GM18520 (cell line): Measurements from ENCODE around the gene GJB5.
"Not testable (repeated sequence)": the region's sequence is repeated elsewhere in the genome, so short reads cannot be mapped to it uniquely, and the experiment has no call there.

ENCODE experiments used
- ATAC-seq: cut with Tn5 transposase; IDR thresholded peaks from one replicate; pipeline ENCODE4 v1.9.1; 2021; ENCODE audit not compliant: unreplicated experiment

Gene GJB5

GRCh38 chr1:34754964-34755637 lies at the start of gene GJB5:
TSS of gene GJB5 (plus strand) at chr1:34755047. CDS start at chr1:34757331, 2,284 bp downstream.
- ATAC-seq, result no peak

- no peak for ATAC-seq
Observed at GRCh38 chr1:34705077-34705476, 49.8 kb upstream of the GJB5 start.

- ATAC-seq, result no peak
Observed at GRCh38 chr1:34708106-34708505, 46.7 kb upstream of the GJB5 start.

GRCh38 chr1:34709547-34709946 lies 45.3 kb upstream of the GJB5 start:
- no peak for ATAC-seq

- ATAC-seq, result no peak
Observed at GRCh38 chr1:34710812-34711211, 44.0 kb upstream of the GJB5 start.

GRCh38 chr1:34711485-34711884 lies 43.4 kb upstream of the GJB5 start:
- no peak for ATAC-seq

GRCh38 chr1:34712007-34712688 lies 42.7 kb upstream of the GJB5 start:
- no peak for ATAC-seq

- no peak for ATAC-seq
Observed at GRCh38 chr1:34713443-34713842, 41.4 kb upstream of the GJB5 start.

- ATAC-seq, result no peak
Observed at GRCh38 chr1:34714386-34714785, 40.5 kb upstream of the GJB5 start.

- no peak for ATAC-seq
Observed at GRCh38 chr1:34715139-34715538, 39.7 kb upstream of the GJB5 start.

GRCh38 chr1:34721241-34721640 lies 33.6 kb upstream of the GJB5 start:
- no peak for ATAC-seq

- ATAC-seq, result no peak
Observed at GRCh38 chr1:34721646-34722355, 33.0 kb upstream of the GJB5 start.

- no peak for ATAC-seq
Observed at GRCh38 chr1:34726861-34727260, 28.0 kb upstream of the GJB5 start.

GRCh38 chr1:34730485-34730884 lies 24.4 kb upstream of the GJB5 start:
- no peak for ATAC-seq

GRCh38 chr1:34732831-34733230 lies 22.0 kb upstream of the GJB5 start:
- not testable (repeated sequence) for ATAC-seq

- no peak for ATAC-seq
Observed at GRCh38 chr1:34736692-34737091, 18.2 kb upstream of the GJB5 start.

- ATAC-seq, result not testable (repeated sequence)
Observed at GRCh38 chr1:34737236-34737635, 17.6 kb upstream of the GJB5 start.

- no peak for ATAC-seq
Observed at GRCh38 chr1:34739613-34740012, 15.2 kb upstream of the GJB5 start.

- no peak for ATAC-seq
Observed at GRCh38 chr1:34740161-34740868, 14.5 kb upstream of the GJB5 start.

- no peak for ATAC-seq
Observed at GRCh38 chr1:34742667-34743270, 12.1 kb upstream of the GJB5 start.

- ATAC-seq, result no peak
Observed at GRCh38 chr1:34743775-34744174, 11.1 kb upstream of the GJB5 start.
